Heart left ventricle (tissue), 13 donors: ENCODE measurements around the gene FER.

Source experiments
- POLR2A ChIP-seq, 2 donors: fragments of 450-650 bp; IDR thresholded peaks; one replicate each; pipeline ENCODE4 v1.6.1; 2017; ENCODE audit warnings: antibody characterized with exemption in 2 of 2, mild to moderate bottlenecking in 2 of 2, moderate library complexity in 2 of 2
- TF ChIP-seq, protein P1 (sequence below), 12 donors: fragments of 200-600 bp; sonication (generic) in 4 of 12; IDR thresholded peaks; one replicate each; pipeline versions ENCODE4 v1.5.0 to v1.8.0; 2018 to 2022; ENCODE audit warnings: antibody characterized with exemption in 12 of 12, mild to moderate bottlenecking in 5 of 12
- donor health status: ischemic (EF 13 %, LVEDD 7.1; RV severe dilation, severe dysfunction).
- donor health status: DM: no; HTN: yes; CAD: no.
- donor health status: DM: no; HTN: no; CAD: no.
- donor health status: ischemic (EF 25% LVEDD 6.9; RV normal size, moderate dysfunction).
- donor health status: ischemic (EF 25% LVEDD 5.7; RV mildly dilated, moderate dysfunction).
- donor health status: ischemic (EF 35%, LVEDD 5.7; RV mildly dilated, moderate dysfunction).
- donor health status: nonischemic (EF 11% LVEDD 7.7; RV severe dilation, severe dysfunction).
- donor health status: DM: yes; HTN: yes; CAD: no.
- donor health status: PGD.
- donor health status: ischemic (EF 29% LVEDD 5.4; RV normal size, mild dysfunction).
- donor health status: nonischemic (EF 23%, LVEDD 6.1; RV moderate dilation, normal function).

DNA sequence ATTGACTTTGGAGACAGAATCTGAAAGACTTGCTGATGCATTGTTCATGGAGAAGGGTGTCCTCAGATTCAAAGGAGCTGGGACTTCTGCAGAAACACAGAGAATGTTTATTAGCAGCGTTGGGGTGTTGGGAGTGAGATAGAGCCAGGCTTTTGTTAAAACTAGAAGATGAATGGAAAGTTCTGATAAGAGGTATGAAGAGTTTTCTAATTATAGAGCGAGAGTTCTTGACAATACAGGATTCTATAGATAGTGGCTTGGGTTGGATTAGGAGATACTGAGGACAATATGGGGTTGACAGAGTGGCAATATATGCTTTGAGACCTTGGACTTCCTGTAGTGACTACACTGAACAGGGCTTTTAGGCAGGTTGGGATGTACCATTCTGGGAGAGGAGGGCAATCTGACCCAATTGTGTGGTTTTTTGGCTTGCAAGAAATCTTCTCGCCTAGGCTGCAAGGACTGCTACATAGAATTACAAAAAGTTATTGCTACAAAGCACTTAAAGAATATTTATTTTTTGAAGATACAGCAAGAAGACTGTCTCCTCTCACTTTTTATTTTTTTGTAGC is 83.1 kb downstream of the FER start:
- TF ChIP-seq, protein P1, sequence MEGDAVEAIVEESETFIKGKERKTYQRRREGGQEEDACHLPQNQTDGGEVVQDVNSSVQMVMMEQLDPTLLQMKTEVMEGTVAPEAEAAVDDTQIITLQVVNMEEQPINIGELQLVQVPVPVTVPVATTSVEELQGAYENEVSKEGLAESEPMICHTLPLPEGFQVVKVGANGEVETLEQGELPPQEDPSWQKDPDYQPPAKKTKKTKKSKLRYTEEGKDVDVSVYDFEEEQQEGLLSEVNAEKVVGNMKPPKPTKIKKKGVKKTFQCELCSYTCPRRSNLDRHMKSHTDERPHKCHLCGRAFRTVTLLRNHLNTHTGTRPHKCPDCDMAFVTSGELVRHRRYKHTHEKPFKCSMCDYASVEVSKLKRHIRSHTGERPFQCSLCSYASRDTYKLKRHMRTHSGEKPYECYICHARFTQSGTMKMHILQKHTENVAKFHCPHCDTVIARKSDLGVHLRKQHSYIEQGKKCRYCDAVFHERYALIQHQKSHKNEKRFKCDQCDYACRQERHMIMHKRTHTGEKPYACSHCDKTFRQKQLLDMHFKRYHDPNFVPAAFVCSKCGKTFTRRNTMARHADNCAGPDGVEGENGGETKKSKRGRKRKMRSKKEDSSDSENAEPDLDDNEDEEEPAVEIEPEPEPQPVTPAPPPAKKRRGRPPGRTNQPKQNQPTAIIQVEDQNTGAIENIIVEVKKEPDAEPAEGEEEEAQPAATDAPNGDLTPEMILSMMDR (IDR thresholded peaks at IDR 0.05) = no peak
- TF ChIP-seq POLR2A (IDR thresholded peaks at IDR 0.05) = no peak
